K562 (cell line): ENCODE data around the gene NUP98. TPM values are rescaled to one million over a fixed set of nuclear protein-coding genes. Genes with fewer than 3 reads are reported as not detected.
A peak's percentile ranks its signal among the peaks of the same experiment; 100 is the strongest.

Source experiments
- FOXJ2 ChIP-seq: fragments of 200-800 bp; sonication (Bioruptor generic); IDR thresholded peaks from 2 replicates; pipeline ENCODE4 v1.6.1; 2016; ENCODE audit warnings: missing genetic modification characterization, missing compliant biosample characterization
- GATAD2A ChIP-seq: fragments of 450-650 bp; IDR thresholded peaks from 2 replicates; pipeline ENCODE4 v1.6.1; 2017
- HMBOX1 ChIP-seq: sonication (generic); IDR thresholded peaks from 2 replicates; pipeline ENCODE4 v1.6.1; 2016
- ID3 ChIP-seq, 2 experiments: fragments of 250-450 bp in 1 of 2; fragments of 450-650 bp in 1 of 2; sonication (Bioruptor Pico) in 1 of 2; IDR thresholded peaks; 2 replicates each; pipeline versions ENCODE4 v1.6.1 to v1.8.0; 2016 to 2021; ENCODE audit warnings: mild to moderate bottlenecking in 2 of 2, moderate library complexity in 2 of 2, missing compliant biosample characterization in 1 of 2, missing genetic modification characterization in 1 of 2
- IFI16 ChIP-seq: fragments of 250-450 bp; sonication (Bioruptor Pico); IDR thresholded peaks from 2 replicates; pipeline ENCODE4 v2.1.2; 2022; ENCODE audit warnings: mild to moderate bottlenecking, inconsistent platforms
- JUN ChIP-seq, 2 experiments: sonication (generic) in 1 of 2; formaldehyde crosslinking in 1 of 2; IDR thresholded peaks; 2 replicates each; pipeline versions ENCODE4 v1.6.1 to v1.8.0; 2012 to 2022; ENCODE audit warnings: borderline replicate concordance in 2 of 2, mild to moderate bottlenecking in 2 of 2, improper control_type of control experiment in 1 of 2, low read depth in 1 of 2, low read length in 1 of 2, missing genetic modification reagents in 1 of 2
- KAT2B ChIP-seq: IDR thresholded peaks from one replicate; pipeline ENCODE4 v1.6.1; 2012; ENCODE audit warnings: low read depth, mild to moderate bottlenecking, control low read depth, inconsistent platforms, low read length, moderate library complexity
- KHSRP ChIP-seq: fragments of 450-650 bp; IDR thresholded peaks from 2 replicates; pipeline ENCODE4 v1.6.1; 2017
- MAFF ChIP-seq: IDR thresholded peaks from 2 replicates; pipeline ENCODE4 v1.6.1; 2012; ENCODE audit warnings: low read length, improper control_type of control experiment
- MEIS2 ChIP-seq: fragments of 450-650 bp; IDR thresholded peaks from 2 replicates; pipeline ENCODE4 v1.6.1; 2014; ENCODE audit warnings: mild to moderate bottlenecking; ENCODE audit not compliant: partially characterized antibody
- MTA3 ChIP-seq: fragments of 450-650 bp; formaldehyde crosslinking; IDR thresholded peaks from 2 replicates; pipeline ENCODE4 v1.6.1; 2017; ENCODE audit warnings: mild to moderate bottlenecking, borderline replicate concordance
- PURB ChIP-seq: sonication (generic); formaldehyde crosslinking; IDR thresholded peaks from 2 replicates; pipeline ENCODE4 v1.9.0; 2021; ENCODE audit warnings: low read depth, mild to moderate bottlenecking, missing genetic modification reagents
- TAF15 ChIP-seq: fragments of 200-400 bp; formaldehyde crosslinking; IDR thresholded peaks from 2 replicates; pipeline ENCODE4 v1.6.1; 2017; ENCODE audit warnings: mild to moderate bottlenecking, low read depth, low read length, moderate library complexity
- TBL1XR1 ChIP-seq, 2 experiments: IDR thresholded peaks; 2 replicates each; pipeline ENCODE4 v1.6.1; 2012; ENCODE audit warnings: improper control_type of control experiment in 2 of 2, low read length in 2 of 2, mild to moderate bottlenecking in 1 of 2
- USF2 ChIP-seq: sonication (generic); formaldehyde crosslinking; IDR thresholded peaks from 2 replicates; pipeline ENCODE4 v1.5.0; 2020; ENCODE audit warnings: missing genetic modification reagents
- XRCC5 ChIP-seq: fragments of 200-400 bp; formaldehyde crosslinking; IDR thresholded peaks from 2 replicates; pipeline ENCODE4 v1.6.1; 2017; ENCODE audit warnings: low read depth, mild to moderate bottlenecking, low read length
- YY1 ChIP-seq, 3 experiments: IDR thresholded peaks; 2 replicates each; pipeline ENCODE4 v1.6.1; 2011; ENCODE audit warnings: low read length in 2 of 3, mild to moderate bottlenecking in 2 of 3, moderate library complexity in 2 of 3, borderline replicate concordance in 1 of 3, control low read depth in 1 of 3, low read depth in 1 of 3; ENCODE audit not compliant: insufficient read depth in 3 of 3, insufficient replicate concordance in 2 of 3, control insufficient read depth in 1 of 3, insufficient read length in 1 of 3; ENCODE audit errors: extremely low read depth in 1 of 3
- ZNF143 ChIP-seq: sonication (generic); formaldehyde crosslinking; IDR thresholded peaks from 2 replicates; pipeline ENCODE4 v1.9.0; 2022; ENCODE audit warnings: mild to moderate bottlenecking, missing genetic modification reagents
- ZNF239 ChIP-seq: fragments of 250-450 bp; sonication (Bioruptor Pico); IDR thresholded peaks from 2 replicates; pipeline ENCODE4 v1.4.0; 2020; ENCODE audit warnings: mild to moderate bottlenecking
- ZNF311 ChIP-seq: fragments of 250-450 bp; sonication (Bioruptor Pico); IDR thresholded peaks from 2 replicates; pipeline ENCODE4 v1.4.0; 2020; ENCODE audit warnings: mild to moderate bottlenecking, moderate library complexity
- ZNF316 ChIP-seq: fragments of 450-650 bp; IDR thresholded peaks from 2 replicates; pipeline ENCODE4 v1.6.1; 2016
- ZNF740 ChIP-seq, 3 experiments: fragments of 200-800 bp in 1 of 3; sonication (Bioruptor generic) in 1 of 3; sonication (generic) in 1 of 3; formaldehyde crosslinking in 1 of 3; IDR thresholded peaks; 2 replicates each; pipeline versions ENCODE4 v1.6.1 to v1.8.0; 2016 to 2022; ENCODE audit warnings: mild to moderate bottlenecking in 2 of 3, missing compliant biosample characterization in 2 of 3, missing genetic modification characterization in 2 of 3, missing genetic modification reagents in 1 of 3
- polyA plus RNA-seq, 8 experiments: library from polyadenylated mRNA; depleted of rRNA in 4 of 8; stranded (reverse) in 5 of 8; unstranded in 3 of 8; fragments of >200 nt; fragmentation: Nextera tagmentation in 2 of 8; fragmentation: Illumina TruSeq in 1 of 8; extraction: Ambion mirVana in 2 of 8; extraction: Trizol in 1 of 8; gene quantifications; 2 replicates each; pipeline versions ENCODE4 v1.2.1 to v1.2.3, GENCODE V29; 2011 to 2014; ENCODE audit warnings: inconsistent platforms in 1 of 8, missing spikeins in 1 of 8
- total RNA-seq, 7 experiments: library from RNA; depleted of rRNA in 6 of 7; stranded (reverse); fragments of >200 nt in 6 of 7; fragmentation: Illumina TruSeq in 2 of 7; extraction: Trizol in 2 of 7; gene quantifications; 2 replicates each; pipeline versions ENCODE4 v1.2.1 to v1.2.3, GENCODE V29; 2011 to 2021; ENCODE audit warnings: low replicate concordance in 1 of 7

The NUP98 gene
- total and polyA plus RNA-seq, 9 of the 15 experiments (the other 6 are each of a cell fraction or from before 2014, with no cell fraction given), result 45.1 to 196 (median 130) TPM

- TF ChIP-seq TBL1XR1 (IDR thresholded peaks at IDR 0.05; ENCODE audit: low read length in 2 of 2) (no peak), IFI16 (CRISPR knock-in tag) (no peak), HMBOX1 (no peak), MAFF (no peak), MEIS2 (peak; percentile 59), JUN (IDR thresholded peaks at IDR 0.05; ENCODE audit: borderline replicate concordance, low read depth, low read length) (peak; percentile 44; the same call in 1 of the 2 replicates), JUN (CRISPR knock-in tag; IDR thresholded peaks at IDR 0.05; ENCODE audit: borderline replicate concordance) (no peak), PURB (CRISPR knock-in tag) (no peak), KAT2B (no peak), MTA3 (0 out of 2 replicates have a peak, but pooled peaks have one; percentile 26), ZNF143 (CRISPR knock-in tag) (no peak), ZNF311 (CRISPR knock-in tag) (no peak; the same call in 1 of the 2 replicates), ZNF239 (CRISPR knock-in tag) (no peak), USF2 (CRISPR knock-in tag) (no peak; the same call in 1 of the 2 replicates), TAF15 (no peak), KHSRP (no peak), ZNF740 (CRISPR knock-in tag; IDR thresholded peaks at IDR 0.05) (no peak), ZNF740 (tag; IDR thresholded peaks at IDR 0.05) (no peak), YY1 (IDR thresholded peaks at IDR 0.05; ENCODE audit: borderline replicate concordance in 1 of 3, control insufficient read depth in 1 of 3, extremely low read depth in 1 of 3, insufficient read depth in 3 of 3, insufficient read length in 1 of 3, insufficient replicate concordance in 2 of 3, low read depth in 1 of 3, low read length in 2 of 3) (peak in 2 of 3 experiments; percentile 50), ID3 (CRISPR knock-in tag; IDR thresholded peaks at IDR 0.05) (no peak), ID3 (tag; IDR thresholded peaks at IDR 0.05) (no peak), ZNF316 (peak; percentile 63), GATAD2A (peak; percentile 74; the same call in 1 of the 2 replicates), XRCC5 (no peak; the same call in 1 of the 2 replicates), FOXJ2 (tag) (no peak)
Measured at GRCh38 chr11:3841426-3842350, 44.3 kb upstream of the NUP98 start (continued).
